Cardiac fibroblast (primary cell): ENCODE measurements around the gene STPG3.

Experiments used
- DNase-seq, 2 donors: peaks; one replicate each; pipeline versions ENCODE4 v3.0.0 to v3.0.0-alpha.2; 2010; ENCODE audit warnings: low read depth in 2 of 2
- H3K4me3 ChIP-seq, 2 donors: replicated peaks in 1 of 2; 1 replicate in 1 of 2; 2 replicates in 1 of 2; pipeline ENCODE4 v1.5.1; 2011; ENCODE audit warnings: low read depth in 2 of 2, low read length in 2 of 2, mild to moderate bottlenecking in 2 of 2, moderate library complexity in 1 of 2
- TF ChIP-seq, protein P1 (sequence below): IDR thresholded peaks from one replicate; pipeline ENCODE4 v1.5.1; 2011; ENCODE audit warnings: low read depth, mild to moderate bottlenecking, low read length, inconsistent platforms

The STPG3 gene

DNA sequence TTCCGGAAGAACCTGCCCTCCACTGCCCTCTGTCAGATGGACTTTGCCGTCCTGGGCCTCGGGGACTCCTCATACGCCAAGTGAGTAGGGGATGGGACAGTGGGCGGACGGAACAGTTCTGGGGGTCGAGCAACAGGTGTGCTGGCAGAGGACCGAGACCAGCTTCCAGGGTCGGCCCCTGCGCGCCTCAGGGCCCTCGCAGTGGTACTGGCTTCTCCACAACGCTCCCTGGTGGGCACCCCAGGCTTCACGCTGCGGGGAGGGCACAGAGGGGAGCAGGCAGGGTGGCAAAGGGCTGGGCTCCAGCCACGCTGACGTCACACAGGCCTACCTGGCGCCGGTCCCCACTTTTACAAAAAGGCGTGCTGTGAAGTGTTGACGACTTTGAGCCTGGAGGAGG lies 38.6 kb upstream of the STPG3 start:
- TF ChIP-seq, protein P1, sequence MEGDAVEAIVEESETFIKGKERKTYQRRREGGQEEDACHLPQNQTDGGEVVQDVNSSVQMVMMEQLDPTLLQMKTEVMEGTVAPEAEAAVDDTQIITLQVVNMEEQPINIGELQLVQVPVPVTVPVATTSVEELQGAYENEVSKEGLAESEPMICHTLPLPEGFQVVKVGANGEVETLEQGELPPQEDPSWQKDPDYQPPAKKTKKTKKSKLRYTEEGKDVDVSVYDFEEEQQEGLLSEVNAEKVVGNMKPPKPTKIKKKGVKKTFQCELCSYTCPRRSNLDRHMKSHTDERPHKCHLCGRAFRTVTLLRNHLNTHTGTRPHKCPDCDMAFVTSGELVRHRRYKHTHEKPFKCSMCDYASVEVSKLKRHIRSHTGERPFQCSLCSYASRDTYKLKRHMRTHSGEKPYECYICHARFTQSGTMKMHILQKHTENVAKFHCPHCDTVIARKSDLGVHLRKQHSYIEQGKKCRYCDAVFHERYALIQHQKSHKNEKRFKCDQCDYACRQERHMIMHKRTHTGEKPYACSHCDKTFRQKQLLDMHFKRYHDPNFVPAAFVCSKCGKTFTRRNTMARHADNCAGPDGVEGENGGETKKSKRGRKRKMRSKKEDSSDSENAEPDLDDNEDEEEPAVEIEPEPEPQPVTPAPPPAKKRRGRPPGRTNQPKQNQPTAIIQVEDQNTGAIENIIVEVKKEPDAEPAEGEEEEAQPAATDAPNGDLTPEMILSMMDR, result no peak
- H3K4me3 ChIP-seq, result no peak overlapping the region
- no peak for DNase-seq

DNA sequence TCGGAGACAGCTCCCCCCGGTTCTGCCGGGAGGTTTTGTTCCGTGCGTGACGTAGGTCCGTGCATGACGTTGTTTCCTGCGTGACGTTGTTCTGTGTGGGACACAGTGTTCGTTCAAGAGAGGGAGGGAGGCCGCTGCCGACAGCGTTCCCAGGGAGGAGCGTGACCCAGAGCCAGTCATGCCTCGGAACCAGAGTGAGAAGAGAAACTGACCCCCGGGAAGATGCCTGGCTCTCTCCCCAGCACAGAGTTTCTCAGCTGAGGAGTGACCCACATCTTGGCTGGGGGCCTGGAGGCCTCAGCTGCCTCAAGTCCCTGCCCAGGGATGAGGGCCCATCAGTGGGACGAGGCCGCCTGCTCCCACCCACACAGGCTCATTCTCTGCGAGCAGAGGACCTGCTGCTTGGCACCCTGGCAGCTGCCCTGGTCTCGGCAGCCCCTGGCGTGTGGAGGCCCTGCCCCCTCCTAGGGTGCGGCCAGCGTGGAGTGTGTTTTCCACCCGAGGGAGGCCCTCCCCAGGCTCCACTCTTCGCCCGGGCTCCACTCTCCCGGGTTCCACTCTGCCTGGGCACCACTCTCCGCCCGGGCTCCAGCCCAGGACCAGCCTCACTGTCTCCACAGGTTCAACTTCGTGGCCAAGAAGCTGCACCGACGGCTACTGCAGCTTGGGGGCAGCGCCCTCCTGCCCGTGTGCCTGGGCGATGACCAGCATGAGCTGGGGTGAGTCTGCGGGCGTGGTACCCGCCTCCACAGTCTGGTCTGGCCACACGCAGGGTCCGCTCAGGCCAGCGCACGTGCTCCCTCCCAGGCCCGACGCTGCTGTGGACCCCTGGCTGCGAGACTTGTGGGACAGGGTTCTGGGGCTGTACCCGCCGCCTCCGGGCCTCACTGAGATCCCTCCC lies 37.7 kb upstream of the STPG3 start:
- DNase-seq, result no peak
- TF ChIP-seq, protein P1, result no peak
- H3K4me3 ChIP-seq, result no peak overlapping the region

DNA sequence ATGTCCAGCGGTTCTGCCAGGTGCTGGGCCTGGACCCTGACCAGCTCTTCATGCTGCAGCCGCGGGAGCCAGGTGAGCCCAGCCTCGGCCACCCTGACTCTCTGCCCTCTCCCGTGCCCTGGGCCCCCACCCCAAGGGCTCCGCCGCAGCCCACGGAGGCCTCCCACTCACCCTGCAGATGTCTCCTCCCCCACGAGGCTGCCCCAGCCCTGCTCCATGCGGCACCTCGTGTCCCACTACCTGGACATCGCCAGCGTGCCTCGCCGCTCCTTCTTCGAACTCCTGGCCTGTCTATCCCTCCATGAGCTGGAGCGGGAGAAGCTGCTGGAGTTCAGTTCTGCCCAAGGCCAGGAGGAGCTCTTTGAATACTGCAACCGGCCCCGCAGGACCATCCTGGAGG lies 36.5 kb upstream of the STPG3 start:
- H3K4me3 ChIP-seq, result no peak overlapping the region
- TF ChIP-seq, protein P1, result no peak
- DNase-seq, result no peak

DNA sequence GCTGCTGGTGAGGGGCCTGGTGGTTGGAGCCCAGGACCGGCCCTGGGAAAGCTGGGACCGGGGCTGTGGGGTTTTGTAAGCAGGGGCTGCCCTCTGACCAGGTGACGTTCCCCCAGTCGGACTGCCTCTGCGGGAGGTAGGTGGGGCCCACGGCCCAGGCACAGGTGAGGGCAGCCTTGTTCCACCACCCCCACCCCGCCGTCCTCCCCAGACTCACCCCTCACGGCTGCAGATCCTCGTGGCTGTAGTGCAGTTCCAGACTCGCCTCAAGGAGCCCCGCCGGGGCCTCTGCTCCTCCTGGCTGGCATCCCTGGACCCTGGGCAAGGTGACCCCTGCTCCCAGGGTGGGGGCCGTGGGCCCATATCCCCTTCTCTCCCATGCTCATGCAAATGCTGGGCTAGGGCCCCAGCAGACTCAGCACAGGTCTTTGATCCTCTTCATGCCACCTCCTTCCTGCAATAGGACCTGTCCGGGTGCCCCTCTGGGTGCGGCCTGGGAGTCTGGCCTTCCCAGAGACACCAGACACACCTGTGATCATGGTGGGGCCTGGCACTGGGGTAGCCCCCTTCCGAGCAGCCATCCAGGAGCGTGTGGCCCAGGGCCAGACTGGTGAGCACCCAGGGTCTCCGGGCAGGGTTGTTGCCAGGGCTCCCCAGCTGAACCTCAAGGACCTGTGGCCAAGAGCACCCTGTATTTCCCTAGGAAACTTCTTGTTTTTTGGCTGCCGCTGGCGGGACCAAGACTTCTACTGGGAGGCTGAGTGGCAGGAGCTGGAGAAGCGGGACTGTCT lies 35.7 kb upstream of the STPG3 start:
- no peak overlapping the region for H3K4me3 ChIP-seq
- TF ChIP-seq, protein P1, result no peak
- DNase-seq, result no peak

DNA sequence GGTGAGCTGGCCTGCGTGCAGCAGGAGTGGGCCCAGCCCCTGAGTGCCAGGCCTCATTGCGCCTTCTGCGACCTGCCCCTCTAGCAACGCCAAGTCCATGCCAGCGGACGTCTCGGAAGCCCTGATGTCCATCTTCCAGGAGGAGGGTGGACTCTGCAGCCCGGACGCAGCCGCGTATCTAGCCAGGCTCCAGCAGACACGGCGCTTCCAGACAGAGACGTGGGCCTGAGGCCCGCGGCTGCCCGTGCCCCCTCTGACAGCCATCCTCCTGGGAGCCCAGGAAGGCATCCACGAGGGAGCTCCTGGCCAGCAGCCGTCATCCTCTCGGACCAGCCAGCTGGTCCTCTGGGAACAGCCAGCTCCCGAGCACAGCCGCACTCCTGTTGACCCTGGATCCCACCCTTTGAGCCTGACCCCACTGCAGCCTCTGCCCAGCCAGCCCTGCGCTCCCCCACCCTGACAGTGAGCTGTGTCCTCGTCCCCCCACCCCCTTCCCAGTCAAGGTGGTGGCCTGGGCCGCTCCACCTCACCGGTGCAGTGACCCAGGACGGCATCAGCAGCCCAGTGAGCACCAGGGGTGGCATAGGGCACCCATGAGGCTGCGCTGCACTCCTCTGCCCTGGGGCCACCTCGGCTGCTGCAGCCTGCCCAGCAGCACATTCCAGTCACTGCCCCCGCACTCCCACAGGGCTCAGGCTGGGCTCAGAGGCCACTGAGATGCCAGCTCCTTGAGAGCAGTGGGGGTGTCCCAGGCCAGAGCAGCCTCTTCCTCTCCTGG lies 34.7 kb upstream of the STPG3 start:
- no peak for DNase-seq
- TF ChIP-seq, protein P1, result no peak
- no peak overlapping the region for H3K4me3 ChIP-seq
